ENCODE measurements around the gene SPOCK3. TPM values are rescaled to one million over a fixed set of nuclear protein-coding genes. Genes with fewer than 3 reads are reported as not detected.
A peak's percentile ranks its signal among the peaks of the same experiment; 100 is the strongest.
"Not testable (repeated sequence)": the region's sequence is repeated elsewhere in the genome, so short reads cannot be mapped to it uniquely, and the experiment has no call there.

The SPOCK3 gene
- total RNA-seq, 1 experiment from 2014 or later = 0.08 TPM

DNA sequence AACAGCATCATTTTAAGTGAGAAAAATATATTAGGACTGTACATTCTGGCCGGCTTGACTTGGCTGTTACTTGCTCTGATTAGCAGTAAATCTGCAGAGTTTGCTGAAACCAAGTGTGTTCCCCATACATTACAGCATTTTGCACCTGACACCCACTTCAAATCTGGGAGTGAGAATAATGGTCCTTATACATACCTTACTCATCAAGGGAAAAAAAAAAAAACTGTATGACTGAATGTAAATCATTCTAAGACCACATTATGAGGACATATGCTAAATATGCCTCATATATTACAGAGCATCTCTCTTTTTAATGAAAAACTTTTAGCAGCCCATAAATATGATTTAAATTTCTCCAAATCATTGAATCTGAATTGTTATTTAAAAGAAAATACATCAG lies 406.7 kb downstream of the SPOCK3 start:
- no peak for DNase-seq (ENCODE audit: low read depth)

DNA sequence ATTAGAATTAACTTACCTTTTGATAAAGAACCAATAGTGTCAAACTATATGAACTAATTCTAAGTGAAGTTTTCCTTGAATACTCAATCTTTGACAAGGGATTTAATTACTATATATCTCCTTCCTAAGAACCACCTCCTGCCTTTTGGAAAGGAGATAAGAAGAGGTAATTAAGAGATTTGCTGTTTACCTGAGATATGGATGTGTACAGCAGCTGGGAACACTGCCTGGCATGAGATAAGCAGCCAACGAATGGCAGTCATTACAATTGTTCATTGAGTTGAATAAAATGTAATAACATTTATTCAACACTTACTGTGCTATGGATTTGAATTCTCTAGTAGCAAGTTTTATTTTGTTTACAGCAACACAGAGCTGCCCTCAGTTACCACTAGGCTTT lies 407.1 kb downstream of the SPOCK3 start:
- no peak for DNase-seq (ENCODE audit: low read depth)

DNA sequence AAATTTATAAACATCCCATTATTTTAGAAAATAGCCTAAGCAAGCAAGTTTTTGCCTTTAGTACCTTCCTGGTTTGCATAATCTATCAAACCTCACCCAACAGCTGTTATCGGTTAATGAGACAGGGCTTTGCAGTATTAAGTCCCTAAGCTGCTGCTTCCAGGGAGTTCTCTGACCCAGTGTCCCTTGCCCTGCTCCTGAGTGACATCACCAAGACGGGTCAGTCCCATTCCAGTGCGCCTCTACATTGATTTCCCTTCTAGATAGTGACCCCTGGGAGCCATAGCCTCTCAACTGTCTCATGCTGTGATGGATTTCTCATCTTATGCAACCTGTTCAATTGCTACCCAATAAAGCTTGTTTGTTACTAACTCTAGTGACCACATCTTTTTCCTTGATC lies 410.4 kb downstream of the SPOCK3 start:
- no peak for DNase-seq (ENCODE audit: low read depth)

DNA sequence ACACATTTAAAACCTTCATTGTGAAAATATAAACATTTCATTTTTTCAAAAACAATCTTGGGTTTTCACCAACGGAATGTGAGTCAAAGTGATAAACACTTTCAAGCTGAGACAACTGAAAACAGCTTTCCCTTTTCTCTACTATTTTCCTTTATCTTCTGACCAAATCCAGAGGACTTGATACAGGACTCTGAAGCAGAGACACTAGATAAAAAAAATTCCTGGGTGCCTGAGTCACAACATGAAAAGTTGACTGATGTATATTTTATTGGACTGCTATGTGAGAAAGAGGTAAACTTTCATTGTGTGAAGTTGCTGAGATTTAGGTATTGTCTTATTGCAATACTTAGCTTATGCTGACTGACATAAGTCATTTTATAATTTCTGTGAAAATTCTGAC lies 411.2 kb downstream of the SPOCK3 start:
- DNase-seq (ENCODE audit: low read depth) = peak; percentile 7

DNA sequence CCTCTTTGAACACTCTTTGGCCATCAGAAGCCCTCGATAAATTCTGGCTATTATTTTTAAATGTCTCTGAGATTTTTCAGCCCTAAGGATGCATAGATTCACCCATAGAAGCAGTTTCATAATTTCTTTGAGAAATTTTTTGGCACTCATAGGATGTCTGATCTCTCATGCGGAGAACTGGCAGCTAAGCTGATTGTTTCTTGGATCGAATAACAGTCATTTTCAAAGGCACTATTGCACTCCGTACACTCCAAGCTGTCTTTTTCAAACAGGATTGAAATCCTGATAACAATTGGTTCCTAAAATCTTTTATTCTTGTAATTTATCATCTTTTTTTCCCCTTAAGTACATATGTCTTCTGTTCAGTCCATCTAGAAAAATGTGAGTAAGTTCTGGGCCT lies 411.9 kb downstream of the SPOCK3 start:
- DNase-seq (ENCODE audit: low read depth) = no peak

DNA sequence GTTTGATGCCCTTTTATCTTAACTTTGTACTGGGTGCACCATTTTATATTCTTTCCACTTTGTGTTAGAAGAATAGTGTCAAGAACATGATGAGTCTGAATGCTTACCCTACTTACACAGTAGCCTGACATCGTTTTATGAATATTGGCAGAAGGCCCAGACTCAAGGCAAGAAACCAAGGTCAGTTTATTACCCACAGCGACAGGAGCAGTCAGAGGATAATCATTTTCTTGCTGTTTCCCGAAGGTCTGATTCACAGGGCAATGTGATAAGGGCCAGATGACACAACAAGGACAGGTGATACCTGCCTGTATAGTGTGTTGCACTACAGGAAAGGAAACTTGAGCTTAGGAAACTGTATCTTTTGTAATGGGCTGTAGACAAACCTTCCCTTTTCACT lies 417.4 kb downstream of the SPOCK3 start:
- DNase-seq (ENCODE audit: low read depth) = peak; percentile 66

DNA sequence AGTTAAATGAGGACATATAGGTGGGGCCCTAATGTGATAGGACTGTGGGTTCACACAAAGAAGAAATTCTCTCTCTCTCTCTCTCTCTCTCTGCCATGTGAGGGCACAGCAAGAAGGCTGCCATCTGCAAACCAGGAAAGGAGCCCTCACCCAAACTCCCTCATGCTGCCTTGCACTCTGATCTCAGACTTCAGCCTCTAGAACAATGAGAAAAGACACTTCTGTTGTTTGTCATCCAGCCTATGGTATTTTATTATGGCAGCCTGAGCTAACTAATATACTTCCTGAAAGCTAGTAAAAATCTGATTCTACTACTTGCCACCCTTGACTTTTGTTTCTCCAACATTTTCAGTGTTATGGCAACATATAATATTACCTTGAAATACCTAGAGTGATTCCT lies 425.9 kb downstream of the SPOCK3 start:
- DNase-seq (ENCODE audit: low read depth) = no peak

DNA sequence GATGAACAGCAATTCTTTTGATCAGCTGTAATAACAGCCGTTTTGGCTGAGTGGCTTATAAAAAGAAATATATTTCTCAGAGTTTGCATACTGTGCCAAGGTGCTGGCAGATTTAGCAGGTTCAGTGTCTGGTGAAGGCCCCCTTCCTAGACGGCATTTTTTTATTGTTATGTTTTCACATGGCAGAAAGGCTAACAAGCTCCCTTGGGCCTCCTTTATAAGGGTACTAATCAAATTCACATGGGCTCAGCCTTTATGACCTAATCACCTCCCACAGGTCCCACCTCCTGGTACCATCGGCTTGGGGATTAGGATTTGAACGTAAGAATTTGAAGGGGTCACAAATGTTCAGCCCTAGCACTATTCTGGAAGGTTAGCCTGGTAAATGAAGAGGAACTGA lies 431.9 kb downstream of the SPOCK3 start:
- DNase-seq (ENCODE audit: low read depth) = no peak

DNA sequence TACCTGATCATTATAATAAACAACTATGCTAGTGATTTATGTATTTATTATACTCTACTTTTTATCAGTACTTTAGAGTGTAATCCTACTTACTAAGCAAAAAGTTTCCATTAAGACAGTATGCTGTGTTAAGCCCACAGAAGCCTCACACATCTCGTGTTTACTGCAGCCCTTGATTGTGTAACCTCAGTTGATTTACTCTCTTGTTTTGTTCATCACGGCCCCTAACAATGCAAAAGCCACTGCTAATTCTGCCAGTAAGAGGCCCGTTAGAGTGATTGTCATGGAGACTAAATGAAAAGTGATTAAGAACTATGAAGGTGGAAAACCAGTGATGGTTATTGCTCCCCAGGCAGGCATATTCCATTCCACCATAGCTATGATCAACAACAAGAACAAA lies 436.2 kb downstream of the SPOCK3 start:
- DNase-seq (ENCODE audit: low read depth) = no peak

DNA sequence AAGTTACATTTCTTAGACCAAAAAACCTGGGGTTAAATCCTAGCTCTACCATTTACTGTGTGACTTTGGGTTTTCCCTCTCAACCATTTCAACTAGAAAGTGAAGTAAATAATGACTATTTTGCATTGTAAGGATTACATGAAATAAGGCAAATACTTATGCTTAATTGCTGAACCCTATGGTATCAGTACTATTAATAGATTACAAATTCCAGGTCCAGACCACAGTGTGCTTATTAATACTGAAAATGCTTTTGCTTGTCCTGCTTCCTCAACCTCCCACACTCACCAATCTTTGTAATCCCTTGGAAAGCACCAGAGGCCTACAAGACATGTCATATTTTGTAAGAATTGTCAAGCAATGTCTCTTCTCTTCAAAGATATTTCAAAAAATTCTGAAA lies 456.5 kb downstream of the SPOCK3 start:
- DNase-seq (ENCODE audit: low read depth) = no peak

DNA sequence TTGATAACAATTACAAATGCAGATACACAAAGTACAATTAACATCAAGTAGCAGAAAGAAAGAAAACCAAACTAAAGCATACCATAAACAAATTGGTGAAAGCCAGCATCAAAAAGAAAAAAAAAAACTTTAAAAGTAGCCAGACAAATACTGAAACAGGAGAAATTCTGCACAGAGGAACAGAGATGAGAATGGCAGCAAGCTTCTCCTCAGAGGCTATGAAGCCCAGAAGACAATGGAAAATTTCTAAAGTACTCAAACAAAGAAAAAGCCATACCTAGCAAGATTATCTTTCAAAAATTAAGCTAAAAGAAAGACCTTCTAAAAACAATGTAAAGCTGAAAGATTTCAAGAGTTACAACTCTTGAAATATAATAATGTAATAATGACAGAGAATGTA lies 471.3 kb downstream of the SPOCK3 start:
- DNase-seq (ENCODE audit: low read depth) = no peak

DNA sequence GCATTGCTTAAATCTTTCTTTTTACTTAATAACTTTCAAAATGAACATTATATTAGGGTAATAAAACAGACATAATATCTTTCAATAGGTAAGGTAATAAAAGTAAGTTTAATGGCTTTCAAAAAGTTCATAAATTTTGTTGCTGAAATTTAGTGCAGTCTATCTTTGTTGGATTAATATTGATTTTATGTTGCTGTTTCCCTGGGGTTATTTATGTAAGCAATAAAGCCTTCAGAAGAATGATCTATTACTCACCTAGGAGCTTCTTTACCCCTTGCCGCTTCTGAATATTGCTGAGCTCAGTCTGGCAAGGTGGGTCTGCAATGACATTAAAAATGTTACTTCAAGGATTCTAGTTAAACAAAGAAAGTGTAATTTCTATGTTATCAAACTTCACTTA lies 492.6 kb downstream of the SPOCK3 start:
- DNase-seq (ENCODE audit: low read depth) = no peak

DNA sequence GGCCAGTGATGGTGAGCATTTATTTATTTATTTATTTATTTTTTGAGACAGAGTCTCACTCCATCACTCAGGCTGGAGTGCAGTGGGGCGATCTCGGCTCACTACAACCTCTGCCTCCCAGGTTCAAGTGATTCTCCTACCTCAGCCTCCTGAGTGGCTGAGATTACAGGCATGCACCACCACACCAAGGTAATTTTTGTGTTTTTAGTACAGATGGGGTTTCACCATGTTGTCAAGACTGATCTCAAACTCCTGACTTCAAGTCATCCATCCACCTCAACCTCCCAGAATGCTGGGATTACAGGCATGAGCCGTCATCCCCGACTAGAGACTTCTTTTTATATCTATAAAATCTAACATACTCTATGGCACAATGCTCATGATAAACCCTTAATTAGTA lies 495.1 kb downstream of the SPOCK3 start:
- DNase-seq (ENCODE audit: low read depth) = not testable (repeated sequence)

DNA sequence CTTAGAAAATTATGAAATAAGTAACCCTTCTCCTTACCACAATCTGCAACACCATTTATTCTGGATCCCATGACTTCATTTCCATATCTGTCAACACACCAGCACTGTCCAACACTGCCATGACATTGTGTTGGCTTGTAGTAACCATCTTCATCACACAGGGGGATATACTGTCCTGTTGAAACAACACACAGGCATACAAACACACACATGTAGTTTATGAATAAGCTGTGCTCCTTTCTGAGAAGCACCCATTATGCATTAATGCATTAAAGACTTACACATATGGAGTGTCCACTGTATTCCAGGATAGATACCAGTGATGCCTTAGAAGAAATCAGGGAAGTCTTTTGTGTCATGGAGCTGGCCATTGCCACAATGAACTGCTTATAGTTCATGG lies 496.9 kb downstream of the SPOCK3 start:
- DNase-seq (ENCODE audit: low read depth) = no peak

DNA sequence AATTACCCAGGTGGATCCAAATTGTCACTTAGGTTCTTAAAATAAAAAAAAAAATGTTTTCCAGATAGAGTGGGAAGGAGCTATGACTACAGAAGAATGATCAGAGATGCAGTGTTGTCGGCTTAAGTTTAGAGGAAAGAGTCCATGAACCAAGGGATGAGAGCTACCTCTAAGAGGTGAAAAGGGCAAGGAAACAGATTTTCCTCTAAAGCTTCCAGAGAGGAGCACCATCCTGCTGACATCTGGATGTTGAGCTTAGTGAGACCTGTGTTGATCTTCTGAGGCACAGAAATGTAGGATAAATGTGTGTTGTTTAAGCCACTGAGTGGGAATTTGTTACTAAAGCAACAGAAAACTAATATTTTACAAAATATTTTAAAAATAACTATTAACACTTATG lies 498.7 kb downstream of the SPOCK3 start:
- no peak for DNase-seq (ENCODE audit: low read depth)

DNA sequence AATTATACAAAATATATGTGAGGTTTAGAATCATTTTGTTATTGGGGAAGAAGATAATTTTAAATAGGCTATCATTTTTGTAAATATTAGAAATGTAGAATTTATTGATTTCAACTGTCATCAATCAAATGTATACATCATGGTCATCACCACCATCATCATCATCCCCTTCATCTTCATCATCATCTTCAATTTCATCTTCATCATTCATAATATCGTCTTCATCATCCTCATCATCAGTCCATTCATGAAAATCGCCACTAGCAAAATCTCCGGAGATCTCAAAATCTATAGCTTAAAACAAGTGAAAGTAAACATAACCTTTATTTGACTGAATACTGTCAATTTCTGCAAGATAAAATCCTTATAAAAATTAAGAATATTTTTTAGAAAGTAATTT lies 499.5 kb downstream of the SPOCK3 start:
- DNase-seq (ENCODE audit: low read depth) = no peak

DNA sequence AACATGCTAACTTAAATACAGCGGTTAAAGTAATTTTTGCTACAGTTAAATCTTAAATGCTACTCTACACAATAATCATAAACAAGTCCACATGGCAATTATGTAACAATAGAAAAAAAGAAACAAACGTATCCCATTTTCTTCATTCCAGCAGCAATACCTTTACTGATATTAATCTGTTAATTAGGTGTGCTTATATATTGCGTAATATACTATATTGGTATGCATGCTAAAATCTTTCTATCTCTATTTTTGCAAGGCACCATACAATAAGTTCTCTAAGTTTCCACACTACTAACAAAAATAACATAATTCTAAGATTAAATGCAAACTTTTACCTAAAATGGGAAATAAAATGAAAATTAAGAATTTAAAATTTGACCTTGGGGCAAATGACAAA lies 500.6 kb downstream of the SPOCK3 start:
- DNase-seq (ENCODE audit: low read depth) = no peak

DNA sequence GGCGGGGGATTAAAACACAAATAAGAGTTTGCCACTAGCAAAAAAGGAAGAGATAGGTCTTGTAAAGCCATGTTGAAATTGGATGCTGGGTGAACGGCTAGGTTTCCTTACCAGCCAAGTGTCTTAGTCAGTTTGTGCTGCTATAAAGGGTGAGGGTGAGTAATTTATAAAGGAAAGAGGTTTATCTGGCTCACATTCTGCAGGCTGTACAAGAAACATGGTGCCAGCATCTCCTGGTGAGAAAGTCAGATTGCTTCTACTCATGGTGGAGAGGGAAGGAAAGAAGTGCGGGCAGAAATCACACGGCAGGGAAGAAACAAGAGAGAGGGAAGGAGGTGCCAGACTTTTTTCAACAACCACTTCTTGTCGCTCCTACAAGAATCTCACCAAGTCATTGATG lies 507.5 kb downstream of the SPOCK3 start:
- DNase-seq (ENCODE audit: low read depth) = no peak

DNA sequence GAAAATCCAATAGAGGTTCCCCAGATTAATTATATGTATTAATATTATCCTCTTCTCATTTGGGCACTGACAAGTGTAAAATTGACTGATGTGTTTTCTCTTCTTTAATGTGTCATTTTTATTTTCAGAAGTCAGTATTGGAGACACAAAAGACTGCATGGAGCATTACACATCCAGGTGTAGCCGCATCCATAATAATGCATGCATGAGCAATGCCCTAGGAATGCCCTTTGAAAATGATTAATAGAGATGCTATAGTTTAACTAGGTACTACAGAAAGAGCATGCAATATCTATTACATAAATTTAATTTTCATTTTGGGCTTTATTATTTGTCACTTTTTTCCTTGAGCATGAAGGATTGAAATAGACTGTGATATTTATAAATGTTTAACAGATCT lies 509.9 kb downstream of the SPOCK3 start:
- DNase-seq (ENCODE audit: low read depth) = no peak

DNA sequence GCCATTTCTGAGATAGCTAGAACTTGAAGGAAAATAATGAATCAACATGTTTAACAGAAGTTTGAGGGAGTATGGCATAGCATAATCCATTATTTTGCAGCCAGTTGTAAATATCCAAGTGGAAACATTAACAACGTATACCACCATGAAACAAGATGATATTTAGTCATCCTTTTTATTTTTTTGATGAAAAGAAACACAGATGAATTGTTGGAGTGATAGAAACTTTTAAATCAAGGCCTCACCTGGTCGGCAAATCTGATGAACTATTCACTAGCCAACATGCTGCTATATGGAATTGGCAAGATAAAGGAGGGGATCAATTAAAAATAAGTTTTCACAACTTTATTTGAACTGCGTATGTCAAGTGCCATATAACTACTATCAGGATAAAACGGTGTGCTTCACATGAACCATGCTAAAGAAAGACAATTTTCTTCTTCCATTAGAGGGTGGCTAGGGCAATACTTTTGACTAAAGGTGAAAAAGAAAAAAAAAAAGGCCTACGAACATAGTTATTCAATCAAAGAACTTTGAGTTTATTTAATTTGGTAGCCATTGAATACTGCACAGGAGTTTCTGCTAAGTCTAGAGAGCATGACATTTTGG lies 510.7 kb downstream of the SPOCK3 start:
- no peak for DNase-seq (ENCODE audit: low read depth)

DNA sequence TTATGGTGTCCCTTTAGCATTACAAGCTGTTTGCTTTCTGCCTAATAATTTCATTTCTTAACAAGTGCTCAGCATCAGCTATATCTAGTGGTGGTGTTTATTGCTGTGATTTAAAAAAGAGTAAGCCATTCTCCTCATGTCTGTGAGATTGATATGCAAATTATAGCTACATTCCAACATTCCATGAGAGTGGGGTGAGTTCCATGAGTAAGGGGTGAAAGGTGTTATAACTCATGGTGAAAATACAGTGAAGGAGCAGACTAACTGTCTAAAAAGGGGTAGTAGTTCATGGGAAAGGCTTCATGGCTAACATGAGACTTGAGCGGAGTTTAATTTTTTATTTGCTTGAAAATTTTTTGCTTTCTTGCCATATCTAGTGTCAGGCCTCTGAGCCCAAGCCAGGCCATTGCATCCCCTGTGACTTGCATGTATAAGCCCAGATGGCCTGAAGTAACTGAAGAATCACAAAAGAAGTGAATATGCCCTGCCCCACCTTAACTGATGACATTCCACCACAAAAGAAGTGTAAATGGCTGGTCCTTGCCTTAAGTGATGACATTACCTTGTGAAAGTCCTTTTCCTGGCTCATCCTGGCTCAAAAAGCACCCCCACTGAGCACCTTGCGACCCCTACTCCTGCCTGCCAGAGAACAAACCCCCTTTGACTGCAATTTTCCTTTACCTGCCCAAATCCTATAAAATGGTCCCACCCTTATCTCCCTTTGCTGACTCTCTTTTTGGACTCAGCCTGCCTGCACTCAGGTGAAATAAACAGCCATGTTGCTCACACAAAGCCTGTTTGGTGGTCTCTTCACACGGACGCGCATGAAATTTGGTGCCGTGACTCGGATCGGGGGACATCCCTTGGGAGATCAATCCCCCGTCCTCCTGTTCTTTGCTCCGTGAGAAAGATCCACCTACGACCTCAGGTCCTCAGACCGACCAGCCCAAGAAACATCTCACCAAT lies 518.3 kb downstream of the SPOCK3 start:
- DNase-seq (ENCODE audit: low read depth) = not testable (repeated sequence)

DNA sequence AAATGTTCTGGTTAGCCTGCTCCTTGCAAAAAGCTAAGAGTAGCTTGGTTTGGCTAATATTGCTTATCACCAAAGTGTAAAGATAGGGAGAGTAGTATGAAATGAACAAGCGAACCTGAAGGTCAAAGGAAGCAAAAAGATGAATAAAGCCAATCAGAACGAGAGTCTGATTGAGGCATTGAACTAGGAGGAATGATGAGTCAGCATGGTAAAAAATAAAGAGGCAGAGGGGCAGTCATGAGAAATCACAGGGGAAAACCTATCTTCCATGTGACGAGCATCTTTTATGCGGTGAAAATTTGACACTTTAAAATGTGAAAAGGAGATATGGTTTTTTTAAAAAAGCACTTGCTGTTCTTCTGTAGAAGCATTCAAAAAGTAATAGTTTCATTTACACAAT lies 533.7 kb downstream of the SPOCK3 start:
- DNase-seq (ENCODE audit: low read depth) = no peak

DNA sequence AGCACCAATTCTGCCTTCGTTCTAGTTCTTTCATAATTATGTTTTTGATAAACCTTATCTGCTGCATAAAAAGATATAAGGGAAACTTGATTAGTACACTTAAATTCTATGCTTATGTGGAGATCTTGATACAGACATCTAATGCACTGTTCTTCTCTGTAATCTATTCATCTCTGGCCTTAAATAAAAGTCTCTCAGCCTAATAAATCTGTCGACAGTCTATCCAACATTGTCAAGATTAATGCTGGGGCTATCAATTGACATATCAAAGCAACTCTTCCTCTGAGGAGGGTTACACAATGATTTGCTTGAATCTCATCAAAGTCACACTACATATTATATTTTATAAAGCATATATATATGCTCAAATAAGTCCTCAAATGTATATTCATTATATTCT lies 545.5 kb downstream of the SPOCK3 start:
- DNase-seq (ENCODE audit: low read depth) = no peak

Data from HT1080 (cell line).